GM19395 (cell line): ENCODE measurements around the gene MTUS2.
"Not testable (repeated sequence)": the region's sequence is repeated elsewhere in the genome, so short reads cannot be mapped to it uniquely, and the experiment has no call there.

Experiments
- ATAC-seq: cut with Tn5 transposase; IDR thresholded peaks from one replicate; pipeline ENCODE4 v1.9.1; 2021; ENCODE audit warnings: mild to moderate bottlenecking, moderate library complexity; ENCODE audit not compliant: unreplicated experiment

The MTUS2 gene

GRCh38 chr13:29156136-29156535 is 336.0 kb downstream of the MTUS2 start:
- ATAC-seq = no peak

GRCh38 chr13:29159871-29160270 is 339.7 kb downstream of the MTUS2 start:
- ATAC-seq = no peak

- no peak for ATAC-seq
Observed at GRCh38 chr13:29160862-29161261, 340.7 kb downstream of the MTUS2 start.

- ATAC-seq = no peak
Observed at GRCh38 chr13:29161676-29162075, 341.5 kb downstream of the MTUS2 start.

- no peak for ATAC-seq
Observed at GRCh38 chr13:29162638-29163235, 342.6 kb downstream of the MTUS2 start.

GRCh38 chr13:29164116-29164515 is 344.0 kb downstream of the MTUS2 start:
- ATAC-seq = no peak

- ATAC-seq = no peak
Observed at GRCh38 chr13:29165216-29165615, 345.1 kb downstream of the MTUS2 start.

- ATAC-seq = no peak
Observed at GRCh38 chr13:29165840-29166239, 345.7 kb downstream of the MTUS2 start.

- ATAC-seq = no peak
Observed at GRCh38 chr13:29170436-29171082, 350.4 kb downstream of the MTUS2 start.

- no peak for ATAC-seq
Observed at GRCh38 chr13:29171244-29171643, 351.1 kb downstream of the MTUS2 start.

GRCh38 chr13:29174093-29174492 is 354.0 kb downstream of the MTUS2 start:
- ATAC-seq = no peak

- ATAC-seq = no peak
Observed at GRCh38 chr13:29175250-29175873, 355.2 kb downstream of the MTUS2 start.

GRCh38 chr13:29180055-29180454 is 359.9 kb downstream of the MTUS2 start:
- ATAC-seq = no peak

- no peak for ATAC-seq
Observed at GRCh38 chr13:29182216-29182615, 362.1 kb downstream of the MTUS2 start.

GRCh38 chr13:29185926-29186325 is 365.8 kb downstream of the MTUS2 start:
- ATAC-seq = no peak

GRCh38 chr13:29187584-29187983 is 367.4 kb downstream of the MTUS2 start:
- no peak for ATAC-seq

- ATAC-seq = no peak
Observed at GRCh38 chr13:29190298-29190697, 370.2 kb downstream of the MTUS2 start.

- no peak for ATAC-seq
Observed at GRCh38 chr13:29193083-29193482, 372.9 kb downstream of the MTUS2 start.

GRCh38 chr13:29195456-29195855 is 375.3 kb downstream of the MTUS2 start:
- ATAC-seq = no peak

- peak; percentile 96 for ATAC-seq
Observed at GRCh38 chr13:29196409-29197074, 376.4 kb downstream of the MTUS2 start.

GRCh38 chr13:29202753-29203152 is 382.6 kb downstream of the MTUS2 start:
- ATAC-seq = not testable (repeated sequence)

GRCh38 chr13:29204651-29205050 is 384.5 kb downstream of the MTUS2 start:
- no peak for ATAC-seq
